Keratinocyte (primary cell): ENCODE results near the gene LHX3. TPM values are rescaled to one million over a fixed set of nuclear protein-coding genes. Genes with fewer than 3 reads are reported as not detected.

Experiments
- DNase-seq: peaks from one replicate; pipeline ENCODE4 v3.0.0-alpha.2; 2011; ENCODE audit warnings: low read depth, missing footprints, low spot score
- FAIRE-seq: peaks from 2 replicates; lab custom pipeline; 2011; peaks lifted over from hg19 to GRCh38; lab: Jason Lieb, UNC
- H2AFZ ChIP-seq: 2 replicates; pipeline ENCODE4 v1.6.0; 2012; ENCODE audit warnings: low read length, control low read depth, inconsistent platforms; ENCODE audit not compliant: control insufficient read depth
- H3K27ac ChIP-seq: 2 replicates; pipeline ENCODE4 v1.5.1; 2011; ENCODE audit warnings: low read length; ENCODE audit not compliant: control insufficient read depth, insufficient read depth
- H3K27me3 ChIP-seq: 3 replicates; pipeline ENCODE4 v1.6.0; 2011; ENCODE audit warnings: low read length; ENCODE audit not compliant: control insufficient read depth, insufficient read depth; ENCODE audit errors: extremely low read depth
- H3K36me3 ChIP-seq, 2 experiments: 2 replicates in 1 of 2; 3 replicates in 1 of 2; pipeline ENCODE4 v1.5.1; 2011; ENCODE audit warnings: low read length in 2 of 2, mild to moderate bottlenecking in 1 of 2; ENCODE audit not compliant: control insufficient read depth in 2 of 2, insufficient read depth in 2 of 2; ENCODE audit errors: extremely low read depth in 1 of 2
- H3K4me1 ChIP-seq: 3 replicates; pipeline ENCODE4 v1.5.1; 2011; ENCODE audit warnings: low read length; ENCODE audit not compliant: control insufficient read depth, insufficient read depth; ENCODE audit errors: extremely low read depth
- H3K4me2 ChIP-seq: 3 replicates; pipeline ENCODE4 v1.6.0; 2011; ENCODE audit warnings: low read depth, low read length; ENCODE audit not compliant: control insufficient read depth, insufficient read depth; ENCODE audit errors: extremely low read depth
- H3K4me3 ChIP-seq, 3 experiments: fragments of 200-600 bp in 1 of 3; sonication (generic) in 1 of 3; 2 replicates in 2 of 3; 3 replicates in 1 of 3; pipeline ENCODE4 v1.5.1; 2011 to 2016; ENCODE audit warnings: low read length in 3 of 3, mild to moderate bottlenecking in 3 of 3, control low read depth in 2 of 3, inconsistent platforms in 1 of 3, low read depth in 1 of 3, mixed read lengths in 1 of 3, mixed run types in 1 of 3, moderate library complexity in 1 of 3; ENCODE audit not compliant: control insufficient read depth in 2 of 3, insufficient read depth in 2 of 3; ENCODE audit errors: extremely low read depth in 1 of 3
- H3K79me2 ChIP-seq: 2 replicates; pipeline ENCODE4 v1.6.0; 2012; ENCODE audit warnings: low read length; ENCODE audit not compliant: control insufficient read depth, insufficient read depth
- H3K9ac ChIP-seq: 3 replicates; pipeline ENCODE4 v1.6.0; 2011; ENCODE audit warnings: low read length; ENCODE audit not compliant: control insufficient read depth, insufficient read depth; ENCODE audit errors: extremely low read depth
- H3K9me1 ChIP-seq: 3 replicates; pipeline ENCODE4 v1.6.0; 2011; ENCODE audit warnings: low read length; ENCODE audit not compliant: control insufficient read depth, insufficient read depth; ENCODE audit errors: extremely low read depth
- H3K9me3 ChIP-seq: 2 replicates; pipeline ENCODE4 v1.5.1; 2012; ENCODE audit warnings: low read depth, low read length; ENCODE audit not compliant: control insufficient read depth
- H4K20me1 ChIP-seq: 3 replicates; pipeline ENCODE4 v1.6.0; 2011; ENCODE audit warnings: low read length; ENCODE audit not compliant: control insufficient read depth, insufficient read depth; ENCODE audit errors: extremely low read depth
- CTCF ChIP-seq, 3 experiments: IDR thresholded peaks in 1 of 3; conservative IDR thresholded peaks in 1 of 3; optimal IDR thresholded peaks in 1 of 3; 2 replicates in 2 of 3; 3 replicates in 1 of 3; pipeline versions ENCODE3 to v1.5.1; 2011; ENCODE audit warnings: low read length in 3 of 3, mild to moderate bottlenecking in 3 of 3, moderate library complexity in 2 of 3, control low read depth in 1 of 3, inconsistent platforms in 1 of 3; ENCODE audit not compliant: insufficient read depth in 2 of 3; ENCODE audit errors: extremely low read depth in 1 of 3
- EZH2 ChIP-seq: IDR thresholded peaks from one replicate; pipeline ENCODE4 v1.6.1; 2012; ENCODE audit warnings: inconsistent platforms, mild to moderate bottlenecking, low read length, moderate library complexity
- dilution Hi-C: fragments of 300-500 bp; cut with MboI; formaldehyde crosslinking; loops from one replicate; pipeline ENCODE4 v1.7.0; 2020; ENCODE audit warnings: low sequenced_read_pairs; ENCODE audit not compliant: extremely low pct_ligation_motif_present
- polyA plus RNA-seq, 5 experiments: library from polyadenylated mRNA; depleted of rRNA in 3 of 5; stranded (reverse) in 3 of 5; stranded (forward) in 1 of 5; unstranded in 1 of 5; fragments of >200 nt; gene quantifications; 1 replicate in 1 of 5; 2 replicates in 3 of 5; 3 replicates in 1 of 5; pipeline versions ENCODE4 v1.2.1 to v1.2.3, GENCODE V29; 2011 to 2012; ENCODE audit warnings: missing spikeins in 2 of 5, low read depth in 1 of 5, low replicate concordance in 1 of 5

The LHX3 gene
- polyA plus RNA-seq, 1 donor (not counting 4 experiments of a cell fraction or from before 2014, with no cell fraction given), result not detected

GRCh38 chr9:136191960-136192286 lies 13.0 kb downstream of the LHX3 start:
- no peaks in the 10 kb centered on the region for H4K20me1 ChIP-seq
- TF ChIP-seq EZH2 (no peak), CTCF (optimal IDR thresholded peaks at IDR 0.05 in 1 of 3, IDR thresholded peaks at IDR 0.05 in 1 of 3, conservative IDR thresholded peaks at IDR 0.05 in 1 of 3; ENCODE audit: extremely low read depth in 1 of 3, insufficient read depth in 2 of 3, low read length in 3 of 3) (no peak)
- no peak overlapping the region for H3K27ac ChIP-seq
- H3K27me3 ChIP-seq, result peaks cover 92% of the 10 kb centered on the region
- no peak overlapping the region for H3K4me2 ChIP-seq
- H3K36me3 ChIP-seq, result no peaks in the 10 kb centered on the region
- dilution Hi-C loops, result no loop called here
- FAIRE-seq, result no peak
- H2AFZ ChIP-seq, result no peak overlapping the region
- no peak overlapping the region for H3K9ac ChIP-seq
- no peak for DNase-seq
- H3K4me1 ChIP-seq, result no peaks in the 10 kb centered on the region
- no peaks in the 10 kb centered on the region for H3K79me2 ChIP-seq
- no peak overlapping the region for H3K4me3 ChIP-seq
- no peaks in the 10 kb centered on the region for H3K9me3 ChIP-seq
- H3K9me1 ChIP-seq, result no peaks in the 10 kb centered on the region

- H3K27ac ChIP-seq, result no peak overlapping the region
- no peaks in the 10 kb centered on the region for H3K4me1 ChIP-seq
- no peaks in the 10 kb centered on the region for H3K36me3 ChIP-seq
- H4K20me1 ChIP-seq, result no peaks in the 10 kb centered on the region
- FAIRE-seq, result no peak
- TF ChIP-seq EZH2 (no peak), CTCF (optimal IDR thresholded peaks at IDR 0.05 in 1 of 3, IDR thresholded peaks at IDR 0.05 in 1 of 3, conservative IDR thresholded peaks at IDR 0.05 in 1 of 3; ENCODE audit: extremely low read depth in 1 of 3, insufficient read depth in 2 of 3, low read length in 3 of 3) (no peak)
- H3K4me2 ChIP-seq, result no peak overlapping the region
- DNase-seq, result no peak
- no peaks in the 10 kb centered on the region for H3K79me2 ChIP-seq
- H3K4me3 ChIP-seq, result no peak overlapping the region
- H3K9me3 ChIP-seq, result no peaks in the 10 kb centered on the region
- dilution Hi-C loops, result no loop called here
- H3K9me1 ChIP-seq, result no peaks in the 10 kb centered on the region
- peaks cover 92% of the 10 kb centered on the region for H3K27me3 ChIP-seq
- H3K9ac ChIP-seq, result no peak overlapping the region
- H2AFZ ChIP-seq, result no peak overlapping the region
These were observed 13.6 kb downstream of the LHX3 start for GRCh38 chr9:136191099-136191959.
